B cell (primary cell): ENCODE results near the gene SPEN. TPM values are rescaled to one million over a fixed set of nuclear protein-coding genes. Genes with fewer than 3 reads are reported as not detected.

Experiments
- ATAC-seq: fragments of 200-7000 bp; cut with Tn5 transposase; one replicate; pipeline ENCODE4 v1.10.0; 2021; ENCODE audit warnings: low read depth, mild to moderate bottlenecking, moderate number of reproducible peaks, moderate library complexity
- CTCF ChIA-PET: fragments of 350-600 bp; sonication (Branson Sonifier 250); formaldehyde crosslinking; loops from one replicate; lab custom pipeline; 2021; ENCODE audit warnings: antibody characterized with exemption, inconsistent platforms; lab: Charles Lee
- POLR2A ChIA-PET: fragments of 350-600 bp; sonication (Branson Sonifier 250); formaldehyde crosslinking; loops from one replicate; lab custom pipeline; 2021; ENCODE audit warnings: antibody characterized with exemption; lab: Charles Lee
- DNase-seq: peaks from one replicate; pipeline ENCODE4 v3.0.0; 2013
- H2AFZ ChIP-seq: 2 replicates; pipeline ENCODE4 v1.6.1; 2012; ENCODE audit warnings: mild to moderate bottlenecking, low read depth, low read length; ENCODE audit not compliant: insufficient read depth, poor library complexity, severe bottlenecking
- H3K27ac ChIP-seq, 2 donors: 1 replicate in 1 of 2; 2 replicates in 1 of 2; pipeline ENCODE4 v1.5.1; 2012 to 2013; ENCODE audit warnings: low read length in 2 of 2, mild to moderate bottlenecking in 2 of 2, moderate library complexity in 1 of 2
- H3K27me3 ChIP-seq, 4 experiments: fragments of 200-600 bp in 1 of 4; sonication (generic) in 1 of 4; replicated peaks in 1 of 4; 1 replicate in 2 of 4; 2 replicates in 2 of 4; pipeline versions ENCODE4 v1.6.1 to v1.7.0; 2013 to 2016; ENCODE audit warnings: low read length in 3 of 4, mild to moderate bottlenecking in 2 of 4, mixed read lengths in 1 of 4, moderate library complexity in 1 of 4; ENCODE audit not compliant: insufficient read depth in 4 of 4, control insufficient read depth in 3 of 4; ENCODE audit errors: control extremely low read depth in 1 of 4
- H3K36me3 ChIP-seq, 2 experiments: replicated peaks in 1 of 2; 1 replicate in 1 of 2; 2 replicates in 1 of 2; pipeline versions ENCODE4 v1.6.1 to v1.7.1; 2013; ENCODE audit warnings: low read length in 1 of 2; ENCODE audit not compliant: insufficient read depth in 2 of 2, control insufficient read depth in 1 of 2; ENCODE audit errors: control extremely low read depth in 1 of 2, extremely low read depth in 1 of 2
- H3K4me1 ChIP-seq, 2 donors: fragments of 200-600 bp in 1 of 2; sonication (generic) in 1 of 2; 1 replicate in 1 of 2; 2 replicates in 1 of 2; pipeline versions ENCODE4 v1.5.1 to v1.6.1; 2013 to 2017; ENCODE audit warnings: low read length in 2 of 2; ENCODE audit not compliant: control insufficient read depth in 2 of 2, insufficient read depth in 2 of 2
- H3K4me2 ChIP-seq: replicated peaks from 2 replicates; pipeline ENCODE3; 2012; ENCODE audit warnings: mild to moderate bottlenecking, low read depth, low read length; ENCODE audit not compliant: poor library complexity, severe bottlenecking
- H3K4me3 ChIP-seq, 5 experiments: fragments of 200-600 bp in 1 of 5; sonication (generic) in 1 of 5; 1 replicate in 3 of 5; 2 replicates in 2 of 5; pipeline versions ENCODE4 v1.5.1 to v1.7.0; 2011 to 2016; ENCODE audit warnings: low read length in 4 of 5, mild to moderate bottlenecking in 4 of 5, low read depth in 2 of 5, control low read depth in 1 of 5, moderate library complexity in 1 of 5; ENCODE audit not compliant: insufficient read depth in 1 of 5; ENCODE audit errors: control extremely low read depth in 1 of 5, extremely low read depth in 1 of 5
- H3K79me2 ChIP-seq: fragments of 200-600 bp; sonication (generic); one replicate; pipeline ENCODE4 v1.6.0; 2016; ENCODE audit warnings: low read length; ENCODE audit not compliant: control insufficient read depth, insufficient read depth
- H3K9ac ChIP-seq: fragments of 200-600 bp; sonication (generic); 2 replicates; pipeline ENCODE4 v1.6.1; 2017; ENCODE audit warnings: mild to moderate bottlenecking, low read length, moderate library complexity
- H3K9me3 ChIP-seq, 3 donors: one replicate each; pipeline versions ENCODE4 v1.6.1 to v1.7.1; 2013; ENCODE audit warnings: low read length in 2 of 3; ENCODE audit not compliant: control insufficient read depth in 2 of 3, insufficient read depth in 1 of 3; ENCODE audit errors: control extremely low read depth in 1 of 3
- H4K20me1 ChIP-seq: 2 replicates; pipeline ENCODE4 v1.6.0; 2012; ENCODE audit warnings: mild to moderate bottlenecking, low read length; ENCODE audit not compliant: insufficient read depth, control insufficient read depth, poor library complexity, severe bottlenecking
- H3K27ac Mint-ChIP-seq: one replicate; pipeline ENCODE4 v1.8.0; 2021; ENCODE audit warnings: mixed read lengths
- H3K27me3 Mint-ChIP-seq: one replicate; pipeline ENCODE4 v1.8.0; 2021; ENCODE audit warnings: mixed read lengths
- H3K4me1 Mint-ChIP-seq: one replicate; pipeline ENCODE4 v1.8.0; 2021; ENCODE audit warnings: mixed read lengths
- H3K4me3 Mint-ChIP-seq: one replicate; pipeline ENCODE4 v1.8.0; 2021; ENCODE audit warnings: mixed read lengths
- H3K9me3 Mint-ChIP-seq: one replicate; pipeline ENCODE4 v1.8.0; 2022; ENCODE audit warnings: mixed read lengths; ENCODE audit not compliant: insufficient read depth
- EZH2 ChIP-seq: IDR thresholded peaks from 2 replicates; pipeline ENCODE4 v1.6.1; 2012; ENCODE audit warnings: borderline replicate concordance, low read depth, mild to moderate bottlenecking, moderate library complexity, low read length; ENCODE audit not compliant: insufficient read depth, poor library complexity, severe bottlenecking
- WGBS: methylation state at CpG from one replicate; pipeline ENCODE4 v1.1.5; 2013; ENCODE audit warnings: missing lambda C conversion rate; ENCODE audit not compliant: insufficient coverage; 5-methylcytosine and 5-hydroxymethylcytosine counted together
- intact Hi-C: fragments of 100-400 bp; cut with micrococcal nuclease; formaldehyde crosslinking; loops from one replicate; pipeline ENCODE4 v1.10.0; 2022
- polyA plus RNA-seq: library from polyadenylated mRNA; depleted of rRNA; stranded (reverse); fragments of >200 nt; gene quantifications from 2 replicates; pipeline ENCODE4 v1.2.3, GENCODE V29; 2012
- total RNA-seq, 2 donors: library from RNA; stranded (reverse); fragments of 120-200 nt in 1 of 2; gene quantifications; 1 replicate in 1 of 2; 2 replicates in 1 of 2; pipeline versions ENCODE4 v1.2.3 to v1.2.4, GENCODE V29; 2013 to 2022
- TF ChIP-seq, protein P1 (sequence below): fragments of 200-600 bp; IDR thresholded peaks from one replicate; pipeline ENCODE4 v1.8.0; 2022; ENCODE audit warnings: antibody characterized with exemption, mild to moderate bottlenecking

Gene SPEN
- total and polyA plus RNA-seq, 2 donors (not counting 1 experiment from before 2014, with no cell fraction given): 29.1 to 126 TPM

DNA sequence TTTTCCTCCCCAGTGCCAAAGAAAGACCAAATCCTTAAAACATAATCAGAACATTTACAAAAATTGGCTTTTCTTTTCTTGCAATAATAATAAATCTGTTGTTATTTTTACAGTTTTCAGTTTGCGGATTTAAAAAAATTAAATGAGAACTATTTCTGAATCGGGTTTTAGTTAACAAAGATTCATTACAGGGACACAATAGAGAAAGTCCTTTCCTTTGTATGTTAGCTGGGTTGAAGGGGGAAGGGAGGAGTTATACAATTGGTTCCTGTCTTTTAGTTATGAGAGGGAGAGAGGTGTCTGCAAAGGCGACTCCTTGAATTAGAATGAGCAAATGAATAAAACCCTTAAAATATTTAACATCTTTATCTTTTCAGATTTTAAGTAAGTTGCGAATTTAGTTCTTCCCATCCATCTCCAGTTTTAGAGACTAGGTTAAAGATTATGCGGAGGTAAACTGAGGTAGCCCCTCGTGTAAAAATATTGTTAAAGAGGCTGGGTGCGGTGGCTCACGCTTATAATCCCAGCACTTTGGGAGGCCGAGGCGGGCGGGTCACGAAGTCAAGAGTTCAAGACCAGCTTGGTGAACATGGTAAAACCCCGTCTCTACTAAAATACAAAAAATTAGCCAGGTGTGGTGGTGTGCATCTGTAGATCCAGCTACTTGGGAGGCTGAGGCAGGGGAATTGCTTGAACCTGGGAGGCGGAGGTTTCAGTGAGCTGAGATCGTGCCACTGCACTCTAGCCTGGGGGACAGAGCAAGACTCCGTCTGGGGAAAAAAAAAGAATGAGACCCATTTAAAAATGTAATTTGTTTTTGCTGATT is 3.9 kb downstream of the SPEN start:
- no peak for ATAC-seq
- Histone ChIP-seq H3K4me3 (peak overlapping the region in 1 of 5 experiments; percentile 31), H3K36me3 (no peaks in the 10 kb centered on the region), H2AFZ (no peak overlapping the region), H3K27me3 (no peaks in the 10 kb centered on the region), H3K9ac (peak overlapping the region; percentile 34), H3K27ac (peak overlapping the region in 1 of 2 donors; percentile 56), H3K4me2 (peak overlapping the region; percentile 60), H4K20me1 (peaks cover 20% of the 10 kb centered on the region), H3K4me1 (peaks cover 33 to 47% of the 10 kb centered on the region in 2 donors), H3K9me3 (peaks cover 0 to 3% (median 0%) of the 10 kb centered on the region in 3 donors), H3K79me2 (peaks cover 85% of the 10 kb centered on the region)
- Mint-ChIP-seq H3K9me3 (no peaks in the 10 kb centered on the region), H3K4me3 (peak overlapping the region; percentile 17), H3K27me3 (no peaks in the 10 kb centered on the region), H3K27ac (peak overlapping the region; percentile 41), H3K4me1 (peaks cover 43% of the 10 kb centered on the region)
- CTCF ChIA-PET: interaction anchor here (0.9 to 7.4 kb wide), 2 partner anchors 18 to 37 kb away, joined by 4 to 52 read pairs; no protein-coding TSS in a partner anchor
- WGBS: 74% methylated on average over 4 of the region's 16 CpGs
- intact Hi-C loops: loop anchor here (1.0 kb wide), 1 partner anchor 35 kb away; no protein-coding TSS in a partner anchor
- no peak for DNase-seq
- POLR2A ChIA-PET: interaction anchor here (0.6 to 9.4 kb wide), 2 partner anchors 15 to 55 kb away, joined by 6 to 221 read pairs; no protein-coding TSS in a partner anchor
- TF ChIP-seq EZH2: no peak
- TF ChIP-seq, protein P1, sequence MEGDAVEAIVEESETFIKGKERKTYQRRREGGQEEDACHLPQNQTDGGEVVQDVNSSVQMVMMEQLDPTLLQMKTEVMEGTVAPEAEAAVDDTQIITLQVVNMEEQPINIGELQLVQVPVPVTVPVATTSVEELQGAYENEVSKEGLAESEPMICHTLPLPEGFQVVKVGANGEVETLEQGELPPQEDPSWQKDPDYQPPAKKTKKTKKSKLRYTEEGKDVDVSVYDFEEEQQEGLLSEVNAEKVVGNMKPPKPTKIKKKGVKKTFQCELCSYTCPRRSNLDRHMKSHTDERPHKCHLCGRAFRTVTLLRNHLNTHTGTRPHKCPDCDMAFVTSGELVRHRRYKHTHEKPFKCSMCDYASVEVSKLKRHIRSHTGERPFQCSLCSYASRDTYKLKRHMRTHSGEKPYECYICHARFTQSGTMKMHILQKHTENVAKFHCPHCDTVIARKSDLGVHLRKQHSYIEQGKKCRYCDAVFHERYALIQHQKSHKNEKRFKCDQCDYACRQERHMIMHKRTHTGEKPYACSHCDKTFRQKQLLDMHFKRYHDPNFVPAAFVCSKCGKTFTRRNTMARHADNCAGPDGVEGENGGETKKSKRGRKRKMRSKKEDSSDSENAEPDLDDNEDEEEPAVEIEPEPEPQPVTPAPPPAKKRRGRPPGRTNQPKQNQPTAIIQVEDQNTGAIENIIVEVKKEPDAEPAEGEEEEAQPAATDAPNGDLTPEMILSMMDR: no peak
